ENCODE results near the gene GTPBP1. TPM values are rescaled to one million over a fixed set of nuclear protein-coding genes. Genes with fewer than 3 reads are reported as not detected.
A peak's percentile ranks its signal among the peaks of the same experiment; 100 is the strongest.

The GTPBP1 gene
- total RNA-seq, 1 donor = 116 TPM

DNA sequence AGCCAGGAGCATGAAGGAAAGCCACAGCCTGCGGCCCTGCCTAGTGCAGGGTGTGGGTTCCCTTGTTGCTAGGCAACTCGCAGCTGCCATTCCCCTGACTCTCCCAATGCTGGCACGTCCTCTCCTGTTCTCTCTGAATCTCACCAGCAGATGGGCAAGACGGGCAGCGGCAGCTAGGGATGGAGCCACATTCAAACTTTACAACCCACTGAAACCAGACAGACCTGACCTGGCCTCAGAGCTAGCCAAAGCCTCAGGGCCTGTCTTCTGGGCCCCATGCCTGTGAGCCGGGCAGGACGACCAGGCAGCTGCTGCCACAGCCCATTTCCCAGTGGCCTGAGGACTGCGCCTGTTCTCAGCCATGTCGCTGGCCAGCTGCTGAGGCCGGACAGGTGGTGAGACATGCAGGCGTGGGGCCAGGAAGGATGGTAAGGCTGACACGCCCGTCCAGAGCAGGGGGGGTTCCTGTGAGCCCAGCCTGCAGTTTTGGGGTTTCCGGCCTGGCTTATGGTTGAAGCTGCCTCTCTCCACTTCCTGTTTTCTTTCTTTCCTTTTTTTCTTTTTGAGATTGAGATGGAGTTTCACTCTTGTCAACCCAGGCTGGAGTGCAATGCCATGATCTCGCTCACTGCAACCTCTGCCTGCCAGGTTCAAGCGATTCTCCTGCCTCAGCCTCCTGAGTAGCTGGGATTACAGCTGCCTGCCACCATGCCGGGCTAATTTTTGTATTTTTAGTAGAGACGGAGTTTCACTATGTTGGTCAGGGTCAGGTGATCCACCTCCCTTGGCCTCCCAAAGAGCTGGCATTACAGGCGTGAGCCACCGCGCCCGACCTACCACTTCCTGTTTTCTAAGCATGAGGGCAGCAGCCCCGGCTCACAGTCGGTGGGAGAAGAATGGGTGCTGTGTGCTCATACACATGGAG is 45.9 kb downstream of the GTPBP1 start:
- Histone ChIP-seq H3K4me3 (ENCODE audit: low read length) (peak overlapping the region; percentile 18), H3K27me3 (ENCODE audit: insufficient read depth, low read length) (no peaks in the 10 kb centered on the region), H3K9me3 (ENCODE audit: low read depth, low read length) (no peaks in the 10 kb centered on the region), H3K4me1 (ENCODE audit: insufficient read depth, low read length) (peaks cover 65% of the 10 kb centered on the region)

- H3K4me3 ChIP-seq (ENCODE audit: low read length) = peak overlapping the region; percentile 93
- no peaks in the 10 kb centered on the region for H3K9me3 ChIP-seq (ENCODE audit: low read depth, low read length)
- no peaks in the 10 kb centered on the region for H3K27me3 ChIP-seq (ENCODE audit: insufficient read depth, low read length)
- peaks cover 81% of the 10 kb centered on the region for H3K4me1 ChIP-seq (ENCODE audit: insufficient read depth, low read length)
Observed at GRCh38 chr22:38753948-38754750, 48.4 kb downstream of the GTPBP1 start.

DNA sequence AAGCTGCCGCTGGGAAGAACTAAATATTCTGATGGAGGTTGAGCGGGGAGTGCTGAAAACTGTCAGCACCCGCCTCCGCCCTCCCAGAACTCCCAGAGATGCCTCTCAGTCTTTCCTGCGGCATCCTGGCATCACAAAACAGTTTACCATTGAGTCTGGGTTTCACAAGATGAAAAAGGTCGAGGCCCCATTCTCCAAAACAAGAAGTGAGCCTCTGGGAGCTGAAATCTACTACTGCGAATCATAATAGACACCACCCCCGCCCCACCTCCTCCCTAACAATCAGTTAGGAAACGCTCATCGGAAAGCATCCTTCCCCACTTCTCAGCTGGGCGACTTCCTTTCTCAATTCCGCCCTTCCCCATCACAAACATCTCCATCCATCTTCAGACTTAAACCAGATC is 49.0 kb downstream of the GTPBP1 start:
- Histone ChIP-seq H3K9me3 (ENCODE audit: low read depth, low read length) (no peaks in the 10 kb centered on the region), H3K27me3 (ENCODE audit: insufficient read depth, low read length) (no peaks in the 10 kb centered on the region), H3K4me1 (ENCODE audit: insufficient read depth, low read length) (peaks cover 77% of the 10 kb centered on the region), H3K4me3 (ENCODE audit: low read length) (peak overlapping the region; percentile 93)

DNA sequence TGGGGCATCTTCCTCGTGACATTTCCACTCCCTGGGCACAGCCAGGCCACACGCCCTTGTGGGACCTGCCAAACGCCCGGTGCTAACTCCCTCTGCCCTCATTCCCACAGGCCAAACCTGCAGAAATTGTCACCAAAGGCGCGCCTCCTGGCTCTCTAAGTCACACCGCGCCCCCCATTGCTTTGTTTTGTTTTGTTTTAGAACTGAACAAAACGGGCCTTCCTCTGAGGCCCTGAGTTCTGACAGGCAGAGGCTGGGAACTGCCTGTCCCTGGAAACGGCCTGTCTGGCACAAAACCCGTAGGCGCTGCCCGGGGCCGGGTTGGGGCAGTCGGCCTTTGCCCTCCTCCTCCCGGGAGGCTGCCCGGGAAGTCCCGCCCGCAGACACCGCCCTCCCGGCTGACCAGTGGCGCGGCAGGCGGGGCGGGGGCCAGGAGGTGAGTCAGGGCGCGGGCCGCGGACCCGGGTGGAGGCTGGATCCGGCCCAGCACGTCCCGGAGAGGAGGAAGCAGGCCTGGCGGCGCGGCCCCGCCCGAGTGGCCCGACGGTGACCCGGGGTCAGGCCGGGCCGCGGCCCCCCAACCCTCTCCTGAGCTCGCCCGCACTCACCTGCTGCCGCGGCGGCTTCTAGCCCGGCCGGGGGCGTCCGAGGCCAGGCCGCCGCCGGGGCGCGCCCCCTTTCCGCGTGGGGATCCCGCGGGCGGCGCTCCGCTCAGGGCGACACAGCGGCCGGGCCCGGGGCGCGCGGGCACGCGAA is 49.6 kb downstream of the GTPBP1 start:
- Histone ChIP-seq H3K4me1 (ENCODE audit: insufficient read depth, low read length) (peaks cover 71% of the 10 kb centered on the region), H3K9me3 (ENCODE audit: low read depth, low read length) (no peaks in the 10 kb centered on the region), H3K27me3 (ENCODE audit: insufficient read depth, low read length) (no peaks in the 10 kb centered on the region), H3K4me3 (ENCODE audit: low read length) (peak overlapping the region; percentile 93)

- H3K9me3 ChIP-seq (ENCODE audit: low read depth, low read length) = no peaks in the 10 kb centered on the region
- peak within 1 kb of the TSS; percentile 93 for H3K4me3 ChIP-seq (ENCODE audit: low read length)
- H3K27me3 ChIP-seq (ENCODE audit: insufficient read depth, low read length) = no peaks in the 10 kb centered on the region
Observed at GRCh38 chr22:38755911-38756532, 50.3 kb downstream of the GTPBP1 start, which contains the start of gene SUN2. TSS of gene SUN2 (minus strand) at chr22:38755998. CDS start at chr22:38752628, 3,370 bp downstream.

GRCh38 chr22:38756711-38757463 is 51.1 kb downstream of the GTPBP1 start:
- no peaks in the 10 kb centered on the region for H3K27me3 ChIP-seq (ENCODE audit: insufficient read depth, low read length)
- peaks cover 63% of the 10 kb centered on the region for H3K4me1 ChIP-seq (ENCODE audit: insufficient read depth, low read length)
- peak overlapping the region; percentile 93 for H3K4me3 ChIP-seq (ENCODE audit: low read length)
- no peaks in the 10 kb centered on the region for H3K9me3 ChIP-seq (ENCODE audit: low read depth, low read length)

More at GRCh38 chr22:38755911-38756532, 50.3 kb downstream of the GTPBP1 start, which contains the start of gene SUN2:
- peaks cover 69% of the 10 kb centered on the region for H3K4me1 ChIP-seq (ENCODE audit: insufficient read depth, low read length)

GRCh38 chr22:38757464-38757757 is 51.7 kb downstream of the GTPBP1 start:
- H3K4me3 ChIP-seq (ENCODE audit: low read length) = no peak overlapping the region
- H3K4me1 ChIP-seq (ENCODE audit: insufficient read depth, low read length) = peaks cover 58% of the 10 kb centered on the region
- H3K27me3 ChIP-seq (ENCODE audit: insufficient read depth, low read length) = no peaks in the 10 kb centered on the region
- no peaks in the 10 kb centered on the region for H3K9me3 ChIP-seq (ENCODE audit: low read depth, low read length)

DNA sequence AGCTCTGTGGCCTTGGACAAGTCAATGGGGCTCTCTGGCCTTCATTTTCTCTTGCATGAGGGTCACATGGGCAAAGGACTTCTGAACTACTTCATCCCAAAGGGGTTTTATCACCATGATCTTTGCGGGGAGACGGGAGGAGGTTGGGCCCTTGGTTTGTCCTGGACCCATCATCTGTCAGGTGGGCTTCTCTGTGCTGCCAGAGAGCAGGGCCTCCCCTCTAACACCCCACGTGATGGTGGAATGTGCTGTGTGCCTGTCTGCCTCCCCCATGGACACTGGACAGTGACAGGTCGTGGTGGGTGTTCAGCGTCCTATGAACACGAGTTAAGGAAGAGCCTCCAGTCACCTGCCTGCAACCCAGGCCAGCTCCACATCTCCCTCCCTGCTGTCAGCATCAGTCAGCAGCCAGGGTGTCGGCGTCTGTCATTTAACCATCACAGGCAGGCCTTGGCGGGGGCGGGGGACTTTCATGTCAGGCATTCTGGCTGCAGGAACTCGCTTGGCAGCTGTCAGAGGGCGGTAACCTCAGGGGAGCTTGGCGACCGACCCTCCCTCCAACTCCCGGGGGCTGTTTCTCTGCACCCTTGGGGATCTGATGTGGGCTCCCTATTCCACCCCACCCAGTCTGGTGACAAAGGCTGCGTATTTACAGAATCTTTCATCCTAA is 52.7 kb downstream of the GTPBP1 start:
- H3K4me1 ChIP-seq (ENCODE audit: insufficient read depth, low read length) = peaks cover 48% of the 10 kb centered on the region
- no peaks in the 10 kb centered on the region for H3K27me3 ChIP-seq (ENCODE audit: insufficient read depth, low read length)
- no peak overlapping the region for H3K4me3 ChIP-seq (ENCODE audit: low read length)
- H3K9me3 ChIP-seq (ENCODE audit: low read depth, low read length) = no peaks in the 10 kb centered on the region

DNA sequence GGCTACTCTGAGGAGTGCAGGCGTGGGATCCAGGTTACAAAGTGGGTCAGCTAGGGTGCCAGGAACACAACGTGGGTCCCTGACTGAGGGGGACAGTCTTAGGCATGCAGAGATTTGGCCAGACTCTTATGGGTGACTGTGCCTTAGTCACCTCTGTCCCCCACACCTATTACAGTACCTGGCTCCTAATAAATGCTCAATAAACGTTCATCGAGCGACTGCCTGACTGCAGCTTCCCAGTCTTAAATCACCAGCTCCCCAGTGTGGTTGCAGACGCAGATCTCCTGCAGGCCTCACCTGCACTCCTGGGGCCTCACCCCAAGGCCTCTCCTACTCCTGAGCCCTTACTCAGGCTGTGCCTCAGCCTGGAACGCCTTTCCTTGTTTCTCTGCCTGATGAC is 53.3 kb downstream of the GTPBP1 start:
- Histone ChIP-seq H3K4me3 (ENCODE audit: low read length) (no peak overlapping the region), H3K27me3 (ENCODE audit: insufficient read depth, low read length) (no peaks in the 10 kb centered on the region), H3K9me3 (ENCODE audit: low read depth, low read length) (no peaks in the 10 kb centered on the region), H3K4me1 (ENCODE audit: insufficient read depth, low read length) (peaks cover 42% of the 10 kb centered on the region)

DNA sequence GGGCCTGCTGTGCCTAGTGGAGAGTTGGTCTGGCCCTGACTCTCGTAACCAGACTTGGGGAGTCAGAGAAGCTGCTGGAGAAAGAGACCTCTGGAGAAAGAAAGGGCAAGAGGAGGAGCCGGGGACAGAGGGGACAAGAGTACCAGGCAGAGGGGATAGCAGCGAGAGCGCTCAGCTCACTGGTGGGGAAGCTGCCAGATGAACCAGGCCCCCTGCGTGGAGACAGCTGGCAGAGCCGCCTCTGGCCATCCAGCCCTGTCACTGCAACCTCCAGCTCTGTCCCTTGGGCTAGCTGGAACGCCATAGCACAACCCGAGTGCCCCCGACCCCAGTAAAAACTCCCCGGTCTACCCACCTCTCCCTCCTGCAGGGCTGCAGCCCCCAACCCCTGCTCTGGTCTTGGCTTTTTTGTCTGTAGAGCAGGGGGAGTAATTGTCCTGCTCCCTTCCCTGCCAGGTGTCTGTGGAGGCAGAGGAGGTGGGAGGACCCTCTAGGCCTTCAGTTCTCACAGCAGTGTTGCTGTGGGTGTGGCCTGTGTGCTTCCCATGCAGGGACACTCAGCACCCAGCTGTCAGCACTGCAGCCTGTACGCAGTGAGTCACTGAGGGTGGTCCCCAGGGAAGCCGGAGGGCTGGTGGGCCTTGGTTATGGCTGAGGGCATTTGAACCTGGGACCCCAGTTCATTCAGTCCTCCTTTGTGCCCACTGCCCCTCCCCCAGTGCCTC is 54.9 kb downstream of the GTPBP1 start:
- no peaks in the 10 kb centered on the region for H3K9me3 ChIP-seq (ENCODE audit: low read depth, low read length)
- no peaks in the 10 kb centered on the region for H3K27me3 ChIP-seq (ENCODE audit: insufficient read depth, low read length)
- peaks cover 38% of the 10 kb centered on the region for H3K4me1 ChIP-seq (ENCODE audit: insufficient read depth, low read length)
- no peak overlapping the region for H3K4me3 ChIP-seq (ENCODE audit: low read length)

GRCh38 chr22:38761202-38762162 is 55.7 kb downstream of the GTPBP1 start:
- Histone ChIP-seq H3K27me3 (ENCODE audit: insufficient read depth, low read length) (no peaks in the 10 kb centered on the region), H3K4me1 (ENCODE audit: insufficient read depth, low read length) (peaks cover 33% of the 10 kb centered on the region), H3K9me3 (ENCODE audit: low read depth, low read length) (no peaks in the 10 kb centered on the region), H3K4me3 (ENCODE audit: low read length) (no peak overlapping the region)

- no peaks in the 10 kb centered on the region for H3K9me3 ChIP-seq (ENCODE audit: low read depth, low read length)
- peaks cover 23% of the 10 kb centered on the region for H3K4me1 ChIP-seq (ENCODE audit: insufficient read depth, low read length)
- no peak overlapping the region for H3K4me3 ChIP-seq (ENCODE audit: low read length)
- no peaks in the 10 kb centered on the region for H3K27me3 ChIP-seq (ENCODE audit: insufficient read depth, low read length)
Observed at GRCh38 chr22:38762551-38762983, 56.8 kb downstream of the GTPBP1 start.

All from mononuclear cell (primary cell).